HG03135 (cell line): ENCODE data around the gene AGTPBP1.
"Not testable (repeated sequence)": the region's sequence is repeated elsewhere in the genome, so short reads cannot be mapped to it uniquely, and the experiment has no call there.

Source experiments
- ATAC-seq: cut with Tn5 transposase; IDR thresholded peaks from one replicate; pipeline ENCODE4 v1.9.1; 2021; ENCODE audit warnings: mild to moderate bottlenecking, moderate library complexity; ENCODE audit not compliant: unreplicated experiment

The AGTPBP1 gene

DNA sequence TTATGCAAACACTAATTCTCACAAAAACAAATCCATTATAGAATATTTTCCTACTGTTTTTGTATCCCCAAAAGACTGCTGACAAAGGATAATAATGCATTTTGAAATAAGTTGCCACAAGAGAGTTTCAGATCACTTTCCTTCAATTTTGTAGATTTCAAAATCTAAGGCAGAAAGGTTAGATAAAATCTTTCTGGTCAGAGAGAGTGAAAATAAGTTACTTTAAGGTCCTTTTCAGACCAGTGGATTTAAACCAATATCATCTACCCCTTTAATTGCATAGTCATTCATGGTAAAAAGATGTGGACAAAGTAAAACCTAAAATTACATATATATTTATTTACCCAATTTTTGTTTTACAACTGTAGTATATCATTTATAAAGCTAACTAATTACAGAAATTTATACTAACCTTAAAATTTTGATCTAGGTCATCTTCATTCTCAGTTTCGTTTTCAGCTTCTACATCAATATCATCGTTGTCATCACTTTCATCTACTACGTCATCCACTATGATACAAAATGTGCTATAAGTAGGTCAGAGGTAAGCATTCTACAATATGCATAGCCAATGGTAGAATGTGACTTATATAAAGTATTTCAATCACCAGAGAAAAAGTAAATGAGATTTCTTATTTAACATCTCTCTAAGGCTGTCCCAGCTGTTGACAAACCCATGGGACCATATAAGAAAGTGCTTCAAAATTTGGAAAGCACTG, 95.7 kb downstream of the AGTPBP1 start:
- no peak for ATAC-seq

DNA sequence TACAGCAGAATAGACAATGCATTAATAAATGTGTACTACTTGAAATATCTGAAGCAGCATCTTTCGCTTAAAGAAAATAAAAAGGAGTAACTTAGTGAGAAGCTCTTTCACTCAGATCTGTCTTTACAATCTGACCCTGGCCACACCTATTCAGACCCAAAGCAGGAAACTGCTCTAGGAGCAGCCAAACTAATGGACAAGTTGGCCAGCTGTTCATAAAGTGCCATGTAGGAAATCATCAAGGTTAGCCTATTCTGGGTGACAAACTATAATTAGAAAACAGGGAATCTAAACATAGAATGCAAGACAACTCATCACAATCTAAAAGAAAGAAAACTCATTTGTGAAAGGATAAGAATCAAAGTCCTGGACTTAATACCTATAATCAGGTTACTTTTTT, 101.3 kb downstream of the AGTPBP1 start:
- no peak for ATAC-seq

DNA sequence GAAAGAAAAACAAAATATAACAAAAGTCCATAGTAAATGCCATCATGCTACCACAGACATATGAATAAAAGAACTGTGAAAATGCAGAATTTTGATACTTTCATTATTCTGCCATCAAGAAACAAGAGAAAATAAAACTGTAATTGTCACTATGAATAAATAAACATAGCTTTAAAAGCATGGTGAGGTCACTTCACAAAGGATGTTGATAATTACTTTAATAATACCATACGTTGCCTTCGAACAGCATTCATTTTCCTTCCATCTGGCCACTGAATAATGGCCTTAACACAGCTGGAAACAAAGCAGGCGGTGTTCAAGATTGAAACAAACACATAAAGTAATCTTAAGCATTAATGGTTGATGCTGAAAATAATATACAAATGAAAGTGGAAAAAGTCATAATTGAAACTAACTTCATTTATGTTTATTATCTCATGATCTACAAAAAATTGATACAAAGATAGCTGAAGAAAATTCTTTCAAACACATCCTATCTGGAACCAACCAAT, 102.0 kb downstream of the AGTPBP1 start:
- no peak for ATAC-seq

DNA sequence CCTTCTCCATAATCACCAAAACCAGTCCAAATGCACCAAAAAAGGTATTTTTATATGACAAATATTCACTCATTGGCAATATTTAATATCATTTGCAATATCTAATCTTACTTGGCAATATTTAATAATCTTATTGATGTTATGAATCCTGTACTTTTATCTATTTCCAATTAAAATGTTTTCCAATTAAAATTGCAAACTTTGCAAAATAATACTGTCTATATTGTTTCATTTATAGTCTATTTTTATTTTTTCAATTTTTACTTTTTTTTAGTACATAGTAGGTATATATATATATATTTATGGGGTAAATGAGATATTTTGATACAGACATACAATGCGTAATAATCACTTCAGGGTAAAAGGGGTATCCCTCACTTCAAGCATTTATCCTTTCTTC, 109.9 kb downstream of the AGTPBP1 start:
- no peak for ATAC-seq

DNA sequence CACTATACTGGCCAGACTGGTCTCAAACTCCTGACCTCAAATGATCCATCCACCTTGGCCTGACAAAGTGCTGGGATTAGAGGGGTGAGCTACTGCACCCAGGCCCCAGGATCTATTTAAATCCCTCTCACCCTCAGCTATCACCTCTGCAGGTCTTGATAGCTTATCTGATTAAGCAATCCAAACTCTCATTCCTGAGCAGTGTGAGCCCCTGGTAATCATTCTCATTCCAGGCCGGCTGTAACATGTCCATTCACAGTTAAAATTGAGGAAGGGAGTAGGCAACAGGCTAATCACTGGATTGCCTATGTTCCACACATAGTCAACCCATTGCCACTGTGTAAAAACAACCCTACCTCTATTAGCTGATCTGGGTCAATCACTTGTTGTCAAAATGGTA, 111.1 kb downstream of the AGTPBP1 start:
- ATAC-seq: no peak

DNA sequence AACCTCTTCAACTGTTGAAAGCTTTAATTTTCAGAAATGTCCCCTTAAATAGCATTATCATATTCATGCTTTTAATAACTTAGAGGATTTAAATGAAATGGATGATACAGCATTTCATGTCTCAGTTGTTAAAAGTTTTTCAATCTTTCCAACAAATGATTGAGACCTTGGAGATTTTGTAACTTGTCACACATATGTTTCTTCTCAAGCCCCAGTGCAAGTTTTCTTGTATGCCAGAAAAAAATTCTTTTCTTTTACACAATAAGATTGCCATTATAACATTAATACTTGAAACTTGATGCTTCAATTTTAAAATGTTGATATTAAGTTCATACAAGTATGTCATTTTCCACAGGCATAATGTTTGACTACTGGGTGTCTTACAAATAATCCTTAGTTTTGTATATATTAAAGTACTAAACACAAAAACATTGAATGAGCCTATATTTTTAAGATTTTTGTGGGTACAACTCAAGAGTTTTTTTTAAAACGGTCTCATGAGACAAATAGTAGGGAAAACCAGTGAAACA, 124.5 kb downstream of the AGTPBP1 start:
- no peak for ATAC-seq

DNA sequence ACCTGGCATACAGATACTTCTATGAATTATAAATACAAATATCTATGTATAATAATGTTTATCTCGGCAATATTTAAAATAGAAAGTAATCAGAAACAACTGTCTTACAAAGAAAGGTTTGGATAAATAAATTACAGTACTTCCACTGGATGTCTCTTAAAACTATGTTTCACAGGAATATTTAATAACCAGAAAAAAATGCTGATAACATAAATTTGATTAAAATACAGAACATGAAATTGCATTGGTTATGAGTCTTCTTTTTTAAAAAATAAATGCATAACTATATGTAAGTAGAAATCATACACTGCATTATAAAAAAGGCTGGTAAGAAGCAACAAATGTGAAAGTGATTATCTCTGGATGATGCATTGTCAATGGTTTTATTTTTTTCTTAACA, 126.0 kb downstream of the AGTPBP1 start:
- ATAC-seq: no peak

DNA sequence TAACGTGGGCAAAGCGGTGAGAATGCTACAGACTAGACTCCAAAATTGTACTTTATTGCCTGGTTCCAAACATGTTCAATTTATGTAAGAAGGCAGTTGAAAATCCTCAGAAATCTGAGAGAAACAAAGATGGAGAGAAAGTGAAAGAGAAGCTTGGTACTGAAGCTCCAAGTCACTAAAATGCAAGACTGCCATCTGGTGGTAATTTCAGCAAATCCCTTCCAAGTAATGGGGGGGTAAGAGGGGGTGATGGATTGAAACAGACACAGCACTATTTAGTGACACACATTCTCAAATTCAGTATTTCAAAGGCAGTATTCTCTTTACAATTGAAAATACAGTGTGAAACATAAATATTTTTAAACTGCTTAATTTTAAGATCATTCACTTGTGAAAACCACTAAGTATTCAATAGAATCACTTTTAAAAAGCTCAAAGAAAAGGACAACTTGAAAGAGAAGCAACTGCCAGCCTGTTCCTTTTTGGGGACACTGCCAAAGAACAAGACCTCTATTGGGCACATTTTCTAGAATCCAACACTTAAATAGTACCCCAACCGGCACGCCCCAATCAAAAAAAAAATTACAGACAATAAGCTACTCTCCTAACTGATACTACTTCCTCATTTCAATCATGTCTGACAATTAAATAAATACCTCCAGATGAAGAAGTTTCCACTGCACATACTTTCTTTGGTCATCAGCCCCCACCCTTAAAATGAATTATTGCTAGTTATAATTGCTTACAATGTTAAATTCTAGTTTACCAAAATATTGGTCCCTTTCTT, 131.5 kb downstream of the AGTPBP1 start:
- ATAC-seq: peak; percentile 81

DNA sequence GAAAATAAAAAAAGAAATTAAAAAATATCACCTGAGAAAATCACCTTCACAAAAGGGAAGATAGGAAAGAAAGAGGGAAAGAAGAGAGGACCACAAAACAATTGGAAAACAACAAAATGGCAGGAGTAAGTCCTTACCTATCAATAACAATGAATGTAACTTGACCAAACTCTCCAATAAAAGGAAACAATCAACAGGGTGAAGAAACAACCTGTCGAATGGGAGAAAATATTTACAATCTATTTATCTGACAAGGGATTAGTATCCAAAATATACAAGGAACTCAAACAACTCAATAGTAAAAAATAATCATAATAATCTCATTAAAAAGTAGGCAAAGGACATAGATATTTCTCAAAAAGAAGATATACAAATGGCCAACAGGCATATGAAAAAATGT, 135.8 kb downstream of the AGTPBP1 start:
- ATAC-seq: no peak

DNA sequence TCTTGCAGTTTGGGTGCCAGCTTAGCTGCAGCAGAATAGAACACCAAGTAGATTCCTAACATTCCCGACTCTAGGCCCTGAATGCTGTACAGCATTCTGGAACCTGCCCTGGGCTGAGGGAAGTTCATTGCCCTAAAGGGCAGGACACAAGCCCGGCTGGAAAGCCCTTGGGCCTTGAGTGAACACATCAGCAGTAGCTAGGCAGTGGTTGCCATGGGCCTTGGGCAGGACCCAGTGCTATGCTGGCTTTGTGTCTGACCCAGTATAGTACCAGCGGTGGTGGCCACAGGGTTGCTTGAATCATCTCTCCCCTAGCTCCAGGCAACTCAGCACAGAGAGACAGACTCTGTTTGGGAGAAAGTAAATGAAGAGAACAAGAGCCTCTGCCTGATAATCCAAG, 137.8 kb downstream of the AGTPBP1 start:
- ATAC-seq: no peak

DNA sequence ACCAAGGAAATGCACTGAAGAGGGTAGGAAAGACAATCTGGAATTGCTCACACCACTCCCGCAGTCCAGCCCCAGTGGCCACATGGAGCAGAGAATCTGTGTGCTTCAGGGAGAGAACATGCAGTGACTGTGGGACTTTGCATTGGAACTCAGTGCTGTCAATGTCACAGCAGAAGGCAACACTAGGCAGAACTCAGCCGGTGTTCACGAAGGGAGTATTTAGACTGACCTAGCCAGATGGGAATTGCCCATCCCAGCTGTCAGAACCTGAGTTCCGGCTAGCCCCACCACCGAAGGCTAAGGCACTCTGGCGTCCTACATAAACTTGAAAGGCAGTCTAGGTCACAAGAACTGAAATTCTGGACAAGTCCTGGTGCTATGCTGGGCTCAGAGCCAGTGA, 139.0 kb downstream of the AGTPBP1 start:
- no peak for ATAC-seq

DNA sequence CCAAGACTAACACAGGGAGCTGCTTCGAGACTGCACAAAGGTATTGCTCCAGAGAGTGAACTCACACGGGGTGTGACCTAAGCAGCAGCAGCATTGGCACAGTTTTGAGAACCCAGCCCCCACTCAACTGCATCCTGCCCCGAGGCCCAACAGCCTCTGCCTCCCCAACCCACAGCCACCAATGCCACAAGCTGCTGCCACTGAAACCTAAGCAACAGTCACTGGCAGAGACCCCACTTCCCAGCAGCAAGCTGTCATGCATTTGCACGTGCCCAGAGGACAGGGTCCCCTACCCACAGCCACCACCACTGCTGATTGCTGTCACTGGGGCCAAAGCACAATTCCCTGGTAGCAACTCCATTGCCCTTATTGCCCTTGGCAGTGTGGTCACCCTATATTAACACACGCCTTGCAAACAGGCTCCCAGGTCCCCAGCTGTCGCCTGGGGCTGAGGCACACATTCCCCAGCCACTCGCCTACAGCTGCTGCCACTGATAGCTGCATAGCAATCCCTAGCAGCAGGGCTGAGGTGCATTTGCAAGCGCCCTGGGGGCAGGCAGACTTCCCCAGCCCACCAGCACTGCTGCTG, 141.0 kb downstream of the AGTPBP1 start:
- no peak for ATAC-seq

DNA sequence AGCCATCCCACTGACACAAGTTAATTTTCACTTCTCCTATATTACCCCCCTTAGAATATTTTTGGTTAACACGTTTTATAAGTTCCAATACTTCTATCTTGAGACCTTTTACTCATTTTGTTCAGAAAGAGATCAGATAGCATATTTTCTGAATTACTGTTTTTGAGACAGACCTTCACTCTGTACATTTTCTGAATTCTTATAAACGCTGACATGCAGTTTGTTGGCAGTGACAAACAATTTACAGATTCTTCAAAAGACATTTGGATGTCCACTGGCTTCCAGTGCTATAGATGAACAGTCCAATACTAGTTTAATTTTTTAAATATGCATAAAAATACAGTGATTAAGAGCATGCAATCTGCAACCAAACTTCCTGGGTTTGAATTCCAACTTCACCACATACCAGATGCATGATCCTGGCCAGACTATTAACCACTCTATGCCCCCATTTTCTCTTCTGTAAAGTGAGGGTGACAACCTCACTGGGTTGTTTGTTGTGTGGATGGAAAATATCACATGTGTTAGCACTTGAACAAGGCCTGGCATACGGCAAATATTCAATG, 142.1 kb downstream of the AGTPBP1 start:
- ATAC-seq: no peak

DNA sequence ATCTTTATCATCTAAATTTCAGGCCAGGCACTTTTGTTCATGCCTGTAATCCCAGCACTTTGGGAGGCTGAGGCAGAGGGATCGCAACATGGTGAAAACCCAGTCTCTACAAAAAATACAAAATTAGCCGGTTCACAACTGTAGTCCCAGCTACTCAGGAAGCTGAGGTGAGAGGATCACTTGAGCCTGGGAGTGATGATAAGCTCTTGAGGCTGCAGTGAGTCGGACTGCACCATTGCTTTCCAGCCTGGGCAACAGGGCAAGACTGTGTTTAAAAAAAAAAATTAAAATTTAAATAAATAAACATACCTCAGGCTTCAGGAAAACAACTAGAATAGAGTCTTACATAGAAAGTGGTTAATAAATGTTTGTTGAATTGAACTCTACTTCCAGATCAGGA, 147.4 kb downstream of the AGTPBP1 start:
- no peak for ATAC-seq

DNA sequence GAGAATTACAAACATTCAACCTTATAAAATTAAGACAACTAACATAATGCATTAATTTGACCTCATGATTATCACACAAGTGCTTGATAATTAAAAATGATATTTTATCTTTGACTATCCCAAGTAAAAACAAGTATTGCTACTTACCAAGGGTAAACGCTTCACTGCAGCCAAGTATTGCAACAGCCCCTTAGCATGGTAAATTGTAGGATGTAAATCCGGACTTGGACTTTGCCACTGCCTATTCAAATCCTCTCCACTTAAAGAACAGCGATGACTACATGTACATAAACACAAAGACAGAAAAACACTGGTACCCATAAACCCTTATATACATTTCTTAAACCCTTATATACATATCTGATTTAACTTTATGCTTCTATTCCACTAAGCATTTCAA, 155.1 kb downstream of the AGTPBP1 start:
- no peak for ATAC-seq

DNA sequence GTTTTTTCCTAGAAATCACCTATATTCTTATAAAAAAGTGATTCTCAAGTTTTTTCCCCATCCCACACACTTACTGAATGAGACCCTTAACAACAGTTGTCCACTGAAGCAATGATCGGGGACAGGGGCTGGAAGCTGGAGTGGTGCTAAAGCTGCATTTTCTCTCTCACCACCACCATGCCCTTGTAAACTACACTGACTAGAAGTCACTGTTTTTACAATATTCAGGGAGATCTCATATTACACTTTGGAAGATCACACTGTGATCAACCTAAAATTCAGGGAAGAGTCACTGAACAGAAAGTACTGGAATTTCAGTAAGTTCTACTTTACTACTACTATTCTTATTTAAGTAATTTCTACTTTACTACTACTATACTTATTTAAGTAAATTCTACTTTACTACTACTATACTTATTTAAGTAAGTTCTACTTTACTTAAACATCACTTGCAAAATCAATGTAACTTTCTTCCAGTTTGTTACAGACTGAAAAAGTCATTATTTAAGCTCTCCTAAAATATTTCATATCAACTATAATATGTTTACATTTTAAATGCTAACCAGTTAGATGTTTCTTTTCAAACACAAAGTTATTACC, 164.3 kb downstream of the AGTPBP1 start:
- ATAC-seq: no peak

DNA sequence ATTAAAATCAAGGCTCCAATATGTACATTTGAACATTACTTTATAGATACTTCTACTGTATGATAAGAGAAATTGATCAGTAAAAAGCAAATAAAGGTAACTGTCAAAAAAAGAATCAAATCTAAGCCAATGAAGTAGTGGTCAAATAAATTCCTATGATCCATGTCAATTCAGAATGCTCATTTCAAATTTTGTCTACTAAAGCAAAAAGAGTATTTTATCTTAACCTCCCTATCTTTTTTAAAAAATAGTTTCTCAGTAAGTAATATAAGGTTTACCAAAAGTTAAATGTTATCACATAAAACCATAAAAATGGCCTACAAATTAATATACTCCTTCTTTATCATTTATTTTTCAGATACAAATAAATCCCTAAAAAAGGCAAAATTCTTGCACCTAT, 165.9 kb downstream of the AGTPBP1 start:
- ATAC-seq: no peak

DNA sequence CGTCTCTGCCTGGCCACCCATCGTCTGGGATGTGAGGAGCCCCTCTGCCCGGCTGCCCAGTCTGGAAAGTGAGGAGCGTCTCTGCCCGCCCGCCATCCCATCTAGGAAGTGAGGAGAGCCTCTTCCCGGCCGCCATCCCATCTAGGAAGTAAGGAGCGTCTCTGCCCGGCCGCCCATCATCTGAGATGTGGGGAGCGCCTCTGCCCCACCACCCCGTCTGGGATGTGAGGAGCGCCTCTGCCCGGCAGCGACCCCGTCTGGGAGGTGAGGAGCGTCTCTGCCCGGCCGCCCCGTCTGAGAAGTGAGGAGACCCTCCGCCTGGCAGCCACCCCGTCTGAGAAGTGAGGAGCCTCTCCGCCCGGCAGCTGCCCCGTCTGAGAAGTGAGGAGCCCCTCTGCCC, 168.2 kb downstream of the AGTPBP1 start:
- ATAC-seq: not testable (repeated sequence)

DNA sequence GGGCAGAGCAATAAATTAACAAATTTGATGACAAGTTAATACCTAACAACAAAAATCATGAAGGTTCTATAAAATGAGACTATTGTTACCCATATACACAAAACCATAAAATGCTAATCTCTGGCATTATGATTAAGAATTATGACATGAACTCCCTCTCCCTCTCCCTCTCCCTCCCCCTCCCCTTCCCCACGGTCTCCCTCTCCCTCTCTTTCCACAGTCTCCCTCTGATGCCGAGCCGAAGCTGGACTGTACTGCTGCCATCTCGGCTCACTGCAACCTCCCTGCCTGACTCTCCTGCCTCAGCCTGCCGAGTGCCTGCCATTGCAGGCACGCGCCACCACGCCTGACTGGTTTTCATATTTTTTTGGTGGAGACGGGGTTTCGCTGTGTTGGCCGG, 168.8 kb downstream of the AGTPBP1 start:
- ATAC-seq: not testable (repeated sequence)

DNA sequence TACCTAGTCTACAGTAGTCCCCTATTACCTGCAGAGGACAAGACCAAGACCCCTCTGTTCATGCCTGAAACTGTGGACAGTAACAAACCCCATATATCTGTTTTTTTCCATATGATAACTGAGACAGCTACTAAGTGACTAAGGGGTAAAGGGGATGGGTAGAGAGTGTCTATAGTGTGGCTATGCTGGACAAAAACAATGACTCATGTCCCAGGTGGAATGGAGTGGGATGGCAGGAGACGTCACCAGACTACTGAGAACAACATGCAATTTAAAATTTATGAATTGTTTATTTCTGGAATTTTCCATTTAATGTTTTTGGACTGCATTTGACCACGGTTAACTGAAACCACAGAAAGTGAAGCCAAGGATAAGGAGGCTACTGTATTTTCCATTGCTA, 171.8 kb downstream of the AGTPBP1 start:
- no peak for ATAC-seq

DNA sequence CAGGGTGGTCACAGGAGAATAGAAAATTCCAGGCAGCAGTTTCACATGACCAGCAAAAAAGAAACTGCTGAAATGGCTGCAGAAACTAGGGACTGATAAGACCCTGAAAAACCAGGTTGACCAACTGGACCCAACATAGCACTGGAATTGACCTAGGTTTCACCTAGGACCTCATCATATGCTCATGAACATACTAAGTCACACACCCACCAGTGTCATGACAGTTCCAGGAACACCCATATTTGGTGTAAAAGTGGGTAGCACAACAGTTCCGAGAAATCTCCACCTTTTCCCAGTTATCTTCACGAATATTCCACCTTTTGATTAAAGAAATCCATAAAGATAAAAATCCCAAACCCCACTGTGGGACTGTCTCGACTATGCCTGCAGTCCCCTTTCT, 182.2 kb downstream of the AGTPBP1 start:
- ATAC-seq: no peak
